H1 (cell line): Measurements from ENCODE around the gene STX5. TPM values are rescaled to one million over a fixed set of nuclear protein-coding genes. Genes with fewer than 3 reads are reported as not detected.

Source experiments
- BCL11A ChIP-seq, 2 experiments: IDR thresholded peaks; one replicate each; pipeline ENCODE4 v1.6.1; 2011; ENCODE audit warnings: low read depth in 2 of 2, low read length in 2 of 2, mild to moderate bottlenecking in 2 of 2
- CHD2 ChIP-seq: IDR thresholded peaks from 2 replicates; pipeline ENCODE4 v1.6.1; 2012; ENCODE audit warnings: low read length, improper control_type of control experiment
- EZH2 ChIP-seq: fragments of 200-600 bp; sonication (generic); IDR thresholded peaks from 2 replicates; pipeline ENCODE4 v1.7.1; 2012; ENCODE audit warnings: low read depth, mild to moderate bottlenecking, moderate library complexity, low read length, inconsistent platforms; ENCODE audit not compliant: severe bottlenecking
- JUN ChIP-seq: IDR thresholded peaks from 2 replicates; pipeline ENCODE4 v1.6.1; 2011; ENCODE audit warnings: low read depth, mild to moderate bottlenecking, improper control_type of control experiment, low read length
- KDM5A ChIP-seq: fragments of 200-600 bp; IDR thresholded peaks from 2 replicates; pipeline ENCODE4 v1.7.1; 2012; ENCODE audit warnings: mild to moderate bottlenecking, low read length, inconsistent platforms, mixed read lengths
- RNF2 ChIP-seq: fragments of 200-900, 300-1000 bp; sonication (generic); IDR thresholded peaks from 2 replicates; pipeline ENCODE4 v1.7.1; 2016; ENCODE audit warnings: borderline replicate concordance, low read depth, mild to moderate bottlenecking, antibody characterized with exemption, low read length; ENCODE audit not compliant: poor library complexity, severe bottlenecking; ENCODE audit errors: missing control alignments
- SAP30 ChIP-seq: fragments of 300-600 bp; sonication (generic); IDR thresholded peaks from 2 replicates; pipeline ENCODE4 v1.7.1; 2012; ENCODE audit warnings: low read length, moderate library complexity, mild to moderate bottlenecking, inconsistent platforms; ENCODE audit not compliant: insufficient read depth, insufficient replicate concordance
- USF2 ChIP-seq: IDR thresholded peaks from 2 replicates; pipeline ENCODE4 v1.6.1; 2011; ENCODE audit warnings: low read length, improper control_type of control experiment
- polyA plus RNA-seq, 7 experiments: library from polyadenylated mRNA; depleted of rRNA in 3 of 7; stranded (reverse) in 5 of 7; unstranded in 2 of 7; fragments of >200 nt in 5 of 7; fragments of 200-250 nt in 2 of 7; gene quantifications; 1 replicate in 5 of 7; 2 replicates in 1 of 7; 4 replicates in 1 of 7; pipeline versions ENCODE4 v1.2.1 to v1.2.3, GENCODE V29; 2011 to 2013; ENCODE audit warnings: missing spikeins in 2 of 7, mixed read lengths in 2 of 7
- total RNA-seq: library from RNA; stranded (reverse); fragmentation: NEBNext Ultra II Directional; extraction: Animal tissue kit (Norgen Biotek cat#: 25700); gene quantifications from 2 replicates; pipeline ENCODE4 v1.2.1, GENCODE V29; 2021

STX5 gene
- total and polyA plus RNA-seq, 2 of the 8 experiments (the other 6 are each of a cell fraction or from before 2014, with no cell fraction given), result 24.2 to 28.5 TPM

- no peak for TF ChIP-seq BCL11A (IDR thresholded peaks at IDR 0.05; ENCODE audit: low read depth in 2 of 2, low read length in 2 of 2)
- TF ChIP-seq KDM5A, result no peak; the same call in 1 of the 2 replicates
- TF ChIP-seq SAP30, result peak; percentile 68
- TF ChIP-seq EZH2, result no peak
- TF ChIP-seq RNF2, result no peak
- TF ChIP-seq JUN, result no peak
- TF ChIP-seq CHD2, result peak; percentile 93
- TF ChIP-seq USF2, result peak; percentile 45; the same call in 1 of the 2 replicates
Measured at GRCh38 chr11:62831520-62832335, at the start of gene STX5 (continued).
